ENCODE data around the gene SPOCK2.

DNA sequence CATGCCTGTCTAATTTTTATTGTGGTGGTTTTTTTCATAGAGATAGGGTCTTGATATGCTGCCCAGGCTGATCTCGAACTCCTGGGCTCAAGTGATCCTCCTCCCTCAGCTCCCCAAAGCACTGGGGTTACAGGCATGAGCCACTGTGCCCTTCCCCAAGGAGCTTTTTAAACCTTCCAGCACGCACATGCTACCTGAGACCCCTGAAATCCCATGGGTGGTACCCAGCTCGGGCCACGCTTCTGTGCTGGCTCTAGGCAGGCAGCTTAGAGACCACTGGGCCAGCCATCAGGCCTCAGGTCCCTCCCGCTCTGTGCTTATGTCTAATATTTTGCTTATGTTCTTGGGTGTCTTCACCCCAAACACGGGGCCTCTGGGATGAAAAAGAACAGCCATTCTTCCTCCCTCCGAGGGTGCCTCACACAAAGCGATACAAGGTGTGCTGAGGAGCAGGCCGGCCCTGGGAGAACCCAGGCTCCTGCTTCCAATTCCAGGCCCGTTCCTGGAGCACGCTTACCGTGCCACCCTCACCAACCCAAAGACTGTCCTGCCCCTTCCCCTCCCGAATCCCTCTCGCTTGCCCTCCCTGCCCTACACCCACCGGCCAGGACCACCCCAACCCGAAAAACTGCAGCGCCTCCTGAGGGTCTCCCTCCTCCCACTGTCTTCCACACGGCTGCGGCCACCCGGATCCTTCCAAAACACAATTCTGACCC is 10.9 kb downstream of the SPOCK2 start:
- TF ChIP-seq, protein P1, sequence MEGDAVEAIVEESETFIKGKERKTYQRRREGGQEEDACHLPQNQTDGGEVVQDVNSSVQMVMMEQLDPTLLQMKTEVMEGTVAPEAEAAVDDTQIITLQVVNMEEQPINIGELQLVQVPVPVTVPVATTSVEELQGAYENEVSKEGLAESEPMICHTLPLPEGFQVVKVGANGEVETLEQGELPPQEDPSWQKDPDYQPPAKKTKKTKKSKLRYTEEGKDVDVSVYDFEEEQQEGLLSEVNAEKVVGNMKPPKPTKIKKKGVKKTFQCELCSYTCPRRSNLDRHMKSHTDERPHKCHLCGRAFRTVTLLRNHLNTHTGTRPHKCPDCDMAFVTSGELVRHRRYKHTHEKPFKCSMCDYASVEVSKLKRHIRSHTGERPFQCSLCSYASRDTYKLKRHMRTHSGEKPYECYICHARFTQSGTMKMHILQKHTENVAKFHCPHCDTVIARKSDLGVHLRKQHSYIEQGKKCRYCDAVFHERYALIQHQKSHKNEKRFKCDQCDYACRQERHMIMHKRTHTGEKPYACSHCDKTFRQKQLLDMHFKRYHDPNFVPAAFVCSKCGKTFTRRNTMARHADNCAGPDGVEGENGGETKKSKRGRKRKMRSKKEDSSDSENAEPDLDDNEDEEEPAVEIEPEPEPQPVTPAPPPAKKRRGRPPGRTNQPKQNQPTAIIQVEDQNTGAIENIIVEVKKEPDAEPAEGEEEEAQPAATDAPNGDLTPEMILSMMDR (conservative IDR thresholded peaks at IDR 0.05; ENCODE audit: low read depth, low read length), result no peak
- no peak for TF ChIP-seq BHLHE40 (IDR thresholded peaks at IDR 0.05; ENCODE audit: low read depth, low read length)
